Suprapubic skin (tissue), 4 donors: Measurements from ENCODE around the gene MAML2.

ENCODE experiments used
- CTCF ChIP-seq, 2 donors: fragments of 200-600 bp in 1 of 2; fragments of 450-650 bp in 1 of 2; sonication (generic) in 1 of 2; IDR thresholded peaks; one replicate each; pipeline ENCODE4 v1.5.1; 2016 to 2019; ENCODE audit warnings: antibody characterized with exemption in 2 of 2, mild to moderate bottlenecking in 1 of 2, moderate library complexity in 1 of 2
- EP300 ChIP-seq: sonication (generic); formaldehyde crosslinking; IDR thresholded peaks from one replicate; pipeline ENCODE4 v1.6.1; 2017; ENCODE audit warnings: antibody characterized with exemption
- POLR2AphosphoS5 ChIP-seq, 3 donors: sonication (generic); formaldehyde crosslinking; IDR thresholded peaks; one replicate each; pipeline ENCODE4 v1.6.1; 2017; ENCODE audit warnings: antibody characterized with exemption in 3 of 3

- no peak for TF ChIP-seq CTCF (IDR thresholded peaks at IDR 0.05)
- no peak for TF ChIP-seq POLR2AphosphoS5 (IDR thresholded peaks at IDR 0.05)
- TF ChIP-seq EP300: no peak
Measured at GRCh38 chr11:96082936-96083335, 260.1 kb downstream of the MAML2 start.
